ENCODE data around the gene RCAN2.
"Not testable (repeated sequence)": the region's sequence is repeated elsewhere in the genome, so short reads cannot be mapped to it uniquely, and the experiment has no call there.

Gene RCAN2

DNA sequence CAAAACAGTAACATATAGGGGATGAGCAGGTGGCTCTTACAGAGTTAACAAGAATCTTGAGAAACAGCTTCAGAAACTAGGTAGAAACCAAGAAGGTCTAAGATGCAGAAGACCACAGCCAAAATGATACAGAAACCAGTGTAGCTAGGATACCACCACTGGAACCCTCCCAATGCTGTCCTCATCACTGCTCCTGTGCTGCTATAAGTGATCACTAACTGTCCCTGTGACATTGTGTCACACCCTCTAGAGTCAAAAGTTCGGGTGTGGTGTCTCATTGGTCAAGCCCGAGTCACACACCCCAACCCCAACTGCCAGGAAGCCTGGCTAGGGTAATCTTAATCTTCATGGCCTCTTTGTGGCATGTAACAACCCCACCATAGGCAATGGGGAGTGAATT is 153.1 kb downstream of the RCAN2 start:
- DNase-seq (ENCODE audit: low read depth in 1 of 2, low spot score in 1 of 2) = no peak

GRCh38 chr6:46334442-46334841 is 156.8 kb downstream of the RCAN2 start:
- DNase-seq (ENCODE audit: low read depth in 1 of 2, low spot score in 1 of 2) = no peak

GRCh38 chr6:46333481-46333880 is 157.8 kb downstream of the RCAN2 start:
- DNase-seq (ENCODE audit: low read depth in 1 of 2, low spot score in 1 of 2) = no peak

GRCh38 chr6:46332448-46332847 is 158.8 kb downstream of the RCAN2 start:
- DNase-seq (ENCODE audit: low read depth in 1 of 2, low spot score in 1 of 2) = not testable (repeated sequence)

- no peak for DNase-seq (ENCODE audit: low read depth in 1 of 2, low spot score in 1 of 2)
These were observed 159.8 kb downstream of the RCAN2 start for GRCh38 chr6:46331461-46331860.

GRCh38 chr6:46329568-46329967 is 161.7 kb downstream of the RCAN2 start:
- DNase-seq (ENCODE audit: low read depth in 1 of 2, low spot score in 1 of 2) = no peak

- no peak for DNase-seq (ENCODE audit: low read depth in 1 of 2, low spot score in 1 of 2)
These were observed 163.5 kb downstream of the RCAN2 start for GRCh38 chr6:46327779-46328178.

DNA sequence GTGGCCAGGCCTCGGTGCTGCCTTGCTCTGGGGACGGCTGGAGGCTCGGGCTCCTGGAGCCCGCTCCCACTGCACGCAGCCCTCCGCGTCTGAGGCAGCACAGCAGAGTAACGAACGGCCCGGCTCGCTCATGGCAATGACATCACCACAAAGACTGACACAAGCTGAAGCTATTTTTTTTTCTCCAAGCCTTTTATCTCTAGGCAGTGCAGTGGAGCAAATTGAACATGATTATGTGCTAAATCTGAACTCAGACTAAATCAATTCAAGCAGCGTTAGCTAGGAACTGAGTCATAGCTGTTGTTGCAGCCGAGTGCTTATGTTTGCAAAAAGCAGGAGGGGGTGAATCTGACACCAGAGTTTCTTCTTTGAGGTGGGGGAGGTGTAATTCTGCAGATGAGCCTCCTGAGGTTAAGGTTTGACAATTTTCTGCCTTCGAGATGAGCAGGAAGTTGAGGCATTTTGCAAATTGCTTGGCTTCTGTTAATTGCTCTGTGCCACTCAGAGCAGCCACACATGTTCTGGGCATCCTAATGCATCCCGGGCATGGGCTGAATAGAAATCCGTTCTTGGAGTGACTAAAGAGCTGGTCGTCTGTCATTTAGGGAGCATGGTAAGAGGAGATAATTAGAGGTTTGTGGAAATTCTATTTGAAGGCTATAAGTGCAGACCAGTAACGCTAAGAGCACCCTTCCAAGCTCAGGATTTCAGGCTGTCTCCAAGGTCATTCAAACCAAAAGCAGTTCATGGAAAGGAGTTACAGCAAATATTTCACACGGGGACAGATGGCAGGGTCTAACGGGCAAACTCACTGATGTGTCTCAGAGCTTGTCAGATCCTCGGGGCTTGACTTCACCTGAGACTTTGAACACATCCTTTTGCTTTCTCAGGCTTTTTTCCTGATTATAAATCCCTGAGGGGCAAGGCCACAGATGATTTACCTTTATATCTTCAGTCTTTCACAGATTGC is 165.4 kb downstream of the RCAN2 start:
- DNase-seq (ENCODE audit: low read depth in 1 of 2, low spot score in 1 of 2) = no peak

GRCh38 chr6:46324706-46325105 is 166.5 kb downstream of the RCAN2 start:
- DNase-seq (ENCODE audit: low read depth in 1 of 2, low spot score in 1 of 2) = no peak

- no peak for DNase-seq (ENCODE audit: low read depth in 1 of 2, low spot score in 1 of 2)
These were observed 167.2 kb downstream of the RCAN2 start for GRCh38 chr6:46323966-46324622.

- no peak for DNase-seq (ENCODE audit: low read depth in 1 of 2, low spot score in 1 of 2)
These were observed 167.8 kb downstream of the RCAN2 start for GRCh38 chr6:46323312-46323965.

- DNase-seq (ENCODE audit: low read depth in 1 of 2, low spot score in 1 of 2) = no peak
These were observed 170.7 kb downstream of the RCAN2 start for GRCh38 chr6:46320505-46320904.

DNA sequence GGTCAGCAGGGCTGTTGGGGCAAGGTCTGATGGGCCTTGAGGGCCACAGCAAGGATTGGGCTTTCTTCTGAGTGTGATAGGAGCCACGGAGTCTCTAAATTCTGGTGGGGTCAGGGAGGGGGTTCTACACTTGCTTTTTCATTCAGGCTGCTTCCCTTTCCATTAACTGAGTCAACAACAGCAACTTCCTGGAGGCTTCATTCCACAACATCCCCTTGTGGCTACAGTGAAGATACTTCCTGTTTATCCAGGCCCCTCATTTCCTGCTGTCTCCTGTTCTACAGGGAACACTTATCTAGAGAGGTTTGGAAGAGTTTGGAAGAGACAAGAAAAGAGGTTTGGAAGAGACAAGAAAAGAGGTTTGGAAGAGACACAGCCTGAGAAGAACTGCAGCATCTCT is 175.7 kb downstream of the RCAN2 start:
- no peak for DNase-seq (ENCODE audit: low read depth in 1 of 2, low spot score in 1 of 2)

- DNase-seq (ENCODE audit: low read depth in 1 of 2, low spot score in 1 of 2) = no peak
These were observed 178.6 kb downstream of the RCAN2 start for GRCh38 chr6:46312654-46313053.

DNA sequence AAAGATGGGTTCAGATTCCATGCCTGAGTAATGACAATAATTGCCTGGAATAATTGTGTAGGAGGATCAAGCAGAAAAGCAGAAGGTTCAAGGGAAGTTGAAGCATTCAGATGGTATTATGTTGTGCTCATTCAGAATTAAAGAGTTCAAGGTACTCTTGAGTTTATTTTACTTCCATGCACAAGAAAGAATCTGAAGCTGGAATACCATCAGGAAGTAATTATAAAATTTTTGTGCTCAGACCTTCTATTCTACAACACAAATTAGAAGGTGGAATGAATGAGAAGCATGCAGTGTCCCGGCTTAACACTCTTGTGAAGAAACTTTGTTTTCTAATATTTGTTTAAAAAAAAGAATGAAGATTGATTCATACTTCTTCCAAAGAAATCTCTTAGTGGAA is 181.1 kb downstream of the RCAN2 start:
- DNase-seq (ENCODE audit: low read depth in 1 of 2, low spot score in 1 of 2) = no peak

GRCh38 chr6:46306431-46306830 is 184.8 kb downstream of the RCAN2 start:
- no peak for DNase-seq (ENCODE audit: low read depth in 1 of 2, low spot score in 1 of 2)

DNA sequence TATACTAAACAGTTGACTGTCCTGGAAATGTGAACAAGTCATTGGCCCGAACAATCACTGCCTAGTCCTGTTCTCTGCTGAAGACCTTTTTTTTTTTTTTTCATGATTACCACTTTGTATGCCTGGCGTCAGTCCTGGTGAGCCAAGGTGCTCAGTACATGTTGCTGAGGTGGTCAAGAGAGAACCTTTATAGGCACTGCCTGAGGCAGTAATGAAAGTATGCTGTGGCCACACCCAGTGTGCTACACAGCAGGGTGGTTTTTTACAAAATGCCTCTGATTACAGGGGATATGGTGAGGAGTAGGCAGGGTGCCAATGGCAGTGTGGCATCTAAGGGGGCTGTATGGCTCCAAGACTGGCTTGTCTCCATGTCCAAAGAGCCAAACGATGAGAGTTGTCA is 185.4 kb downstream of the RCAN2 start:
- no peak for DNase-seq (ENCODE audit: low read depth in 1 of 2, low spot score in 1 of 2)

DNA sequence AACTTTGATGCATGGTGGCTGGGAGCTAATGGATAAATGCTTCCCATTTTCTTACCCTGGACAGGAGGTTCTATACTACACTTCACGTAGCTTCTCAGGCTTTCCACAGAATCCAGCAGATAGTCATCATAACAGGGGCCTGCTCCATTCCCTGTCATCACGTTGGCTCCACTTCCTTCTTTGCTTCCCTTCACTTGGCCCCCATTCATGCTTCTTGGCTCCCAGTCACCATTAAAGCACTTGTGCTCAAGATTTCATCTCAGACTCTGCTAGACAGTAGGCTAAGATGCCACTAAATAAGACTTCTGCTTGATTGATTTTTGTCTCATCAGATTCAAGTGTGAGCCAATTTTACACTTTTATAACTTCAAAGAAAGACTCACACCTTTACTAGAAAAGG is 186.0 kb downstream of the RCAN2 start:
- DNase-seq (ENCODE audit: low read depth in 1 of 2, low spot score in 1 of 2) = no peak

DNA sequence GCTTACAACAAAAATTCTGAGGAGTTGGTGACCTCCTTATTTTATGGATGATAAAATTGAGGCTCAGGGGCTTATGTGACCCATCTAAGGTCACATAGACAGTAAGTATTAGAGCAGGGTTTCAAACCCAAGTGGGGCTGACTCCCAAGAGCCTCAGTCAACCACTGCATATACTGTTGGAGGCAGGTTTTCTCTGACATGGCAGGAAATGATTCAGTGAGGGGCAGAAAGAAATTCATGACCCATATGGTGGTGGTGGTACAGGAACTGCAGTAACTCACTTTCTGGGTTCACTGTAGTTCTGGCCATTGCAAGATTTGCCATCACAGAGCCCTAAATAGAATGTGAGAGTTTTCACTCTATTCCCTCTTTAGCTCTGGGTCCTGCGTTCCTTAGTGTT is 188.4 kb downstream of the RCAN2 start:
- DNase-seq (ENCODE audit: low read depth in 1 of 2, low spot score in 1 of 2) = no peak

DNA sequence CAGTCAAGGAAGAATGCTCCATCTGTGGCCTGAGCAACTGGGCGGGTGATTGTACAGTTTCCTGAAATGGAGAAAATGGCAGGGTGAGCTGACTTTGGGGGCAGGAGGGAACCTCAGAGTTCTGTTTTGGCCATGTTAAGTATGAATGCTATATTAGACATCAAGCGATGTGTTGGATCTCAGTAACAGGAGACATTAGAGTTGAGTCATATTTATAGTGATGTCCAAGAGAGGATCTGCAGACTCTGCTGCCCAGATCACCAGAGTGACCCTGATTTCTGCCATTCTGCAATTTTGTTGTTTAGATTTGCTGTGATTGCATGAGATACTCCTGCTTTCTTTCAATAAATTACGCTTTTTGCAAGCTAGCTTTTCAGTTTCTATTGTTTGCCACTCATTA is 189.1 kb downstream of the RCAN2 start:
- no peak for DNase-seq (ENCODE audit: low read depth in 1 of 2, low spot score in 1 of 2)

DNA sequence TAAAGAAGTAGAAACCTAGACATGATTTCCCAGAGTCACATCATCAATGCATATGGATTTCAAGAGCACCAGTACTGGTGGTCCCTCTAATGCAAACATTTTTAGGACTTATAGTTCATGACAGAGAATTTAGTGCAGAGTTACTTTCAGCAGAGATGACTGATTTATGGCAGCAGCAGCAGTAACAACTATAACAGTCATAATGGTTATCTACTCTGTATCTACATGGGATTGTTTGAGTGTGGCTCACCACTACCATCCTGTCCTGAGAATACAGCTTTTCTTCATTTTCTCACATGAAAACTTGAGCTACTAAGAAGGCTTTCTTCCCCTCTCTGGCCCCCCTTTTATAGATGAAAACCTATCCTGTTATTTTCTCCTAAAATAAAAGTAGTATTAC is 192.0 kb downstream of the RCAN2 start:
- no peak for DNase-seq (ENCODE audit: low read depth in 1 of 2, low spot score in 1 of 2)

DNA sequence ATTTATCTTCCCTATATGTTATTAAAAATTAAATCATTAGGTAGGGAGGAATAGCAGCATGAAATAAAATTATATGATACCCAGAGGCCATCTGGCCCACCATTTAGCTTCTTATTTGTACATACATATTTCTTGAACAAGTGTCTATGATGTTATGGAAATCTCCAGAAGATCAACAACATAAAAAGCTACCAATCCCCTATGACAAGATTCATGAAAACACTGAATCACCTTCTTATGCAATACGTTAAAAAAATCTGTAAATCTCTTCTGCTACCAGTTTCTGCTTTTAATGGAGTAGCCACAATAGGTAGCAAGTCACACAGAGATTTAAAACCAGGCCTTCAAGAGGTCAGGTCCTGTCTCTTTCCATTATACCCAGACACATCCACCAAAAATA is 194.7 kb downstream of the RCAN2 start:
- DNase-seq (ENCODE audit: low read depth in 1 of 2, low spot score in 1 of 2) = no peak
